T-helper 22 cell (primary cell): ENCODE measurements around the gene PIN1.
"Not testable (repeated sequence)": the region's sequence is repeated elsewhere in the genome, so short reads cannot be mapped to it uniquely, and the experiment has no call there.

ENCODE experiments used
- DNase-seq: peaks from one replicate; pipeline ENCODE4 v3.0.0-alpha.2; 2020; ENCODE audit warnings: low read depth

Gene PIN1

GRCh38 chr19:9834726-9835506 lies at the start of gene PIN1:
Gene PIN1, plus strand, starts transcription at chr19:9835318. Its CDS starts 27 bp downstream, at chr19:9835345.
- peak; percentile 98 for DNase-seq

- DNase-seq = peak; percentile 92
Measured at GRCh38 chr19:9785367-9786331, 49.5 kb upstream of the PIN1 start.

GRCh38 chr19:9786342-9786741 lies 48.8 kb upstream of the PIN1 start:
- DNase-seq = no peak

GRCh38 chr19:9786819-9787218 lies 48.3 kb upstream of the PIN1 start:
- DNase-seq = no peak

GRCh38 chr19:9788604-9789003 lies 46.5 kb upstream of the PIN1 start:
- DNase-seq = not testable (repeated sequence)

GRCh38 chr19:9789066-9789465 lies 46.1 kb upstream of the PIN1 start:
- no peak for DNase-seq

- DNase-seq = not testable (repeated sequence)
Measured at GRCh38 chr19:9789579-9789978, 45.5 kb upstream of the PIN1 start.

- not testable (repeated sequence) for DNase-seq
Measured at GRCh38 chr19:9791073-9791367, 44.1 kb upstream of the PIN1 start.

- DNase-seq = peak; percentile 94
Measured at GRCh38 chr19:9791552-9792205, 43.4 kb upstream of the PIN1 start.

GRCh38 chr19:9792206-9793070 lies 42.7 kb upstream of the PIN1 start:
- DNase-seq = peak; percentile 87

- peak; percentile 41 for DNase-seq
Measured at GRCh38 chr19:9793071-9793591, 42.0 kb upstream of the PIN1 start.

- DNase-seq = peak; percentile 70
Measured at GRCh38 chr19:9796113-9796773, 38.9 kb upstream of the PIN1 start.

GRCh38 chr19:9797871-9798270 lies 37.2 kb upstream of the PIN1 start:
- DNase-seq = no peak

GRCh38 chr19:9799162-9799561 lies 36.0 kb upstream of the PIN1 start:
- DNase-seq = no peak

GRCh38 chr19:9801976-9802375 lies 33.1 kb upstream of the PIN1 start:
- no peak for DNase-seq

- no peak for DNase-seq
Measured at GRCh38 chr19:9806803-9807202, 28.3 kb upstream of the PIN1 start.

- no peak for DNase-seq
Measured at GRCh38 chr19:9808855-9809824, 26.0 kb upstream of the PIN1 start.

GRCh38 chr19:9811139-9811538 lies 24.0 kb upstream of the PIN1 start:
- no peak for DNase-seq

- no peak for DNase-seq
Measured at GRCh38 chr19:9818175-9818733, 16.9 kb upstream of the PIN1 start.
